ENCODE data around the gene ZNF710. TPM values are rescaled to one million over a fixed set of nuclear protein-coding genes. Genes with fewer than 3 reads are reported as not detected.

ZNF710 gene
- total and polyA plus RNA-seq, 9 of the 15 experiments (the other 6 are each of a cell fraction or from before 2014, with no cell fraction given) = 0.56 to 14.2 (median 5.2) TPM

GRCh38 chr15:90040618-90041017, 39.5 kb downstream of the ZNF710 start (continued):
- TF ChIP-seq ARID4B (CRISPR knock-in tag; IDR thresholded peaks at IDR 0.05) (no peak), SMARCE1 (IDR thresholded peaks at IDR 0.05) (peak; percentile 50; the same call in 1 of the 2 replicates), DPF2 (IDR thresholded peaks at IDR 0.05) (peak; percentile 84), SMARCA4 (IDR thresholded peaks at IDR 0.05) (peak; percentile 72), EP300 (IDR thresholded peaks at IDR 0.05; ENCODE audit: low read length) (peak; percentile 41), HDGF (IDR thresholded peaks at IDR 0.05) (no peak), PBX2 (CRISPR knock-in tag; IDR thresholded peaks at IDR 0.05; ENCODE audit: low read depth) (no peak), PBX2 (tag; conservative IDR thresholded peaks at IDR 0.05; ENCODE audit: low read depth) (peak; percentile 55; the same call in 1 of the 2 replicates), SIX5 (IDR thresholded peaks at IDR 0.05; ENCODE audit: borderline replicate concordance in 1 of 2, insufficient read depth in 1 of 2, low read depth in 1 of 2, low read length in 2 of 2) (no peak), POU5F1 (IDR thresholded peaks at IDR 0.05; ENCODE audit: borderline replicate concordance, low read depth, low read length, partially characterized antibody) (no peak), NELFE (IDR thresholded peaks at IDR 0.05; ENCODE audit: insufficient read depth, insufficient read length) (no peak), PML (IDR thresholded peaks at IDR 0.05; ENCODE audit: low read length) (peak; percentile 50; the same call in 1 of the 2 replicates), ZBTB40 (IDR thresholded peaks at IDR 0.05) (0 out of 2 replicates have a peak, but pooled peaks have one; percentile 29), ZBTB40 (CRISPR knock-in tag; IDR thresholded peaks at IDR 0.05) (no peak)

Data from K562 (cell line).